Hepatocyte (in vitro differentiated cells): ENCODE measurements around the gene UBR2. TPM values are rescaled to one million over a fixed set of nuclear protein-coding genes. Genes with fewer than 3 reads are reported as not detected.

Experiments
- DNase-seq: peaks from one replicate; pipeline ENCODE4 v3.0.0-alpha.2; 2016; ENCODE audit warnings: low spot score
- H2AFZ ChIP-seq: fragments of 200-600 bp; sonication (generic); 2 replicates; pipeline ENCODE4 v1.6.0; 2016; ENCODE audit warnings: antibody characterized with exemption, mild to moderate bottlenecking
- H3K27ac ChIP-seq: fragments of 200-600 bp; sonication (generic); 2 replicates; pipeline ENCODE4 v1.5.1; 2016; ENCODE audit warnings: mild to moderate bottlenecking
- H3K27me3 ChIP-seq: fragments of 200-600 bp; sonication (generic); 2 replicates; pipeline ENCODE4 v1.6.1; 2016
- H3K36me3 ChIP-seq: fragments of 200-600 bp; sonication (generic); replicated peaks from 2 replicates; pipeline ENCODE4 v1.5.1; 2016; ENCODE audit warnings: low read depth; ENCODE audit not compliant: insufficient read depth
- H3K4me1 ChIP-seq: fragments of 200-600 bp; sonication (generic); 2 replicates; pipeline ENCODE4 v1.5.1; 2016; ENCODE audit warnings: mild to moderate bottlenecking, moderate library complexity; ENCODE audit not compliant: insufficient read depth
- H3K4me2 ChIP-seq: fragments of 200-600 bp; sonication (generic); 2 replicates; pipeline ENCODE4 v1.6.0; 2016
- H3K4me3 ChIP-seq: fragments of 200-600 bp; sonication (generic); 2 replicates; pipeline ENCODE4 v1.5.1; 2016; ENCODE audit warnings: mild to moderate bottlenecking
- H3K79me2 ChIP-seq: fragments of 200-600 bp; sonication (generic); 2 replicates; pipeline ENCODE4 v1.6.0; 2017; ENCODE audit warnings: mild to moderate bottlenecking
- H3K9me2 ChIP-seq: fragments of 200-600 bp; sonication (generic); replicated peaks from 2 replicates; pipeline ENCODE4 v1.6.0; 2017; ENCODE audit warnings: mild to moderate bottlenecking; ENCODE audit not compliant: insufficient read depth
- H3K9me3 ChIP-seq: fragments of 200-600 bp; sonication (generic); 2 replicates; pipeline ENCODE4 v1.5.1; 2016; ENCODE audit warnings: low read depth, mild to moderate bottlenecking
- H4K20me1 ChIP-seq: fragments of 200-600 bp; sonication (generic); 2 replicates; pipeline ENCODE4 v1.6.0; 2016; ENCODE audit warnings: mild to moderate bottlenecking; ENCODE audit not compliant: insufficient read depth, poor library complexity, severe bottlenecking
- EZH2 ChIP-seq: fragments of 200-600 bp; sonication (generic); IDR thresholded peaks from 2 replicates; pipeline ENCODE4 v1.6.1; 2016; ENCODE audit warnings: antibody characterized with exemption, mild to moderate bottlenecking, borderline replicate concordance
- EZH2phosphoT487 ChIP-seq: fragments of 200-600 bp; sonication (generic); IDR thresholded peaks from one replicate; pipeline ENCODE4 v1.6.1; 2018; ENCODE audit warnings: antibody characterized with exemption, mild to moderate bottlenecking, low read depth, moderate library complexity; ENCODE audit not compliant: unreplicated experiment, severe bottlenecking
- WGBS: methylation state at CpG from one replicate; pipeline ENCODE4 v1.1.6; 2016; ENCODE audit warnings: low lambda C conversion rate; ENCODE audit errors: missing lambda C conversion rate; 5-methylcytosine and 5-hydroxymethylcytosine counted together
- polyA plus RNA-seq: library from polyadenylated mRNA; unstranded; fragments of >200 nt; fragmentation: Nextera tagmentation; extraction: Ambion mirVana; gene quantifications from 2 replicates; pipeline ENCODE4 v1.2.1, GENCODE V29; 2016
- total RNA-seq: library from RNA; depleted of rRNA; stranded (reverse); fragments of >200 nt; gene quantifications from 2 replicates; pipeline ENCODE4 v1.2.3, GENCODE V29; 2014
- TF ChIP-seq, protein P1 (sequence below): fragments of 200-600 bp; sonication (generic); IDR thresholded peaks from 2 replicates; pipeline ENCODE4 v1.5.1; 2016; ENCODE audit warnings: antibody characterized with exemption, mild to moderate bottlenecking; ENCODE audit not compliant: poor library complexity

UBR2 gene
- total and polyA plus RNA-seq, 2 experiments from 2014 or later = 8.1 to 24.4 TPM

DNA sequence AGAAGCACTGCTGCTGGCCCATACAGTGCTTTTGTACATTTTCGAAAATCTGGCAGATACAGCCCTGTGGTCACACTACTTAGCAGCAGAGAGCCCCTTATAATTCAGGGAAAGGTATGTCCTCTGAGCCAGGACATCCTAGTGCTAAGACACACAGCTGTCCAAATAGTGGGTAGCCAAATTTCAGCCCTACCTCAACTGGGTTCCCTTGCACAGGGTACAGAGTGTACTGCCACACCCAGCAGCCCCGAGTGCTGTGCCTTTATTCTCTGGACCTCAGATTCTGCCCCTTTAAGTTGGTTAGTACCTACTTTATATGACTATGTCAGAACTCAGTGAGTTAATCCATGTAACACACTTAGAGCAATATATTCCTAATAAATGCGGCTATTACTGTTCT, 111.0 kb downstream of the UBR2 start:
- Histone ChIP-seq H3K4me2 (no peak overlapping the region), H3K79me2 (no peaks in the 10 kb centered on the region), H4K20me1 (no peaks in the 10 kb centered on the region), H3K9me3 (no peaks in the 10 kb centered on the region), H3K27me3 (no peaks in the 10 kb centered on the region), H3K4me3 (no peak overlapping the region), H3K27ac (no peak overlapping the region), H2AFZ (no peak overlapping the region), H3K4me1 (no peaks in the 10 kb centered on the region), H3K9me2 (no peaks in the 10 kb centered on the region), H3K36me3 (no peaks in the 10 kb centered on the region)
- TF ChIP-seq EZH2phosphoT487 (no peak), EZH2 (no peak)
- TF ChIP-seq, protein P1, sequence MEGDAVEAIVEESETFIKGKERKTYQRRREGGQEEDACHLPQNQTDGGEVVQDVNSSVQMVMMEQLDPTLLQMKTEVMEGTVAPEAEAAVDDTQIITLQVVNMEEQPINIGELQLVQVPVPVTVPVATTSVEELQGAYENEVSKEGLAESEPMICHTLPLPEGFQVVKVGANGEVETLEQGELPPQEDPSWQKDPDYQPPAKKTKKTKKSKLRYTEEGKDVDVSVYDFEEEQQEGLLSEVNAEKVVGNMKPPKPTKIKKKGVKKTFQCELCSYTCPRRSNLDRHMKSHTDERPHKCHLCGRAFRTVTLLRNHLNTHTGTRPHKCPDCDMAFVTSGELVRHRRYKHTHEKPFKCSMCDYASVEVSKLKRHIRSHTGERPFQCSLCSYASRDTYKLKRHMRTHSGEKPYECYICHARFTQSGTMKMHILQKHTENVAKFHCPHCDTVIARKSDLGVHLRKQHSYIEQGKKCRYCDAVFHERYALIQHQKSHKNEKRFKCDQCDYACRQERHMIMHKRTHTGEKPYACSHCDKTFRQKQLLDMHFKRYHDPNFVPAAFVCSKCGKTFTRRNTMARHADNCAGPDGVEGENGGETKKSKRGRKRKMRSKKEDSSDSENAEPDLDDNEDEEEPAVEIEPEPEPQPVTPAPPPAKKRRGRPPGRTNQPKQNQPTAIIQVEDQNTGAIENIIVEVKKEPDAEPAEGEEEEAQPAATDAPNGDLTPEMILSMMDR = no peak
- no peak for DNase-seq
- 96% methylated on average over 3 of the region's 3 CpGs for WGBS

DNA sequence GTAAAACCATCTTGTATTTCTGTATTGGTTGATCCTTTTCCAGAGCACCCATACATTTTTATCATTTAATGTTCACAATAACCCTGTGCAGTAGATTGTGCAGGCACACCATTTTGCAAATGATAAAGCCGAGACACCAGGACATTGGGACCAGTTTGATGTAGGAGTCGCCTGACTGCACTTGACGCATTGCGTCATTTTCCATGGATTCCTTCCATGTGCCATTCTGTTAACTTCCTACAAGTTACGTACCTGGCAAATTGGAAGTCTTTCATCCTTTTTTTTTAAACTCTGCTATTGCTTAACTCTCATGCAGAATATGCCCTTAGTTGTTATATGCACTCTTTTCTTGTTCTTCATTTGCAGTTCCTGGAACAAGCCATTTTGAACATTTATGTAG, 115.5 kb downstream of the UBR2 start:
- Histone ChIP-seq H3K9me2 (no peaks in the 10 kb centered on the region), H3K4me3 (no peak overlapping the region), H2AFZ (no peak overlapping the region), H3K9me3 (no peaks in the 10 kb centered on the region), H3K27me3 (no peaks in the 10 kb centered on the region), H3K79me2 (no peaks in the 10 kb centered on the region), H3K27ac (no peak overlapping the region), H4K20me1 (no peaks in the 10 kb centered on the region), H3K36me3 (peaks cover 4% of the 10 kb centered on the region), H3K4me1 (no peaks in the 10 kb centered on the region), H3K4me2 (no peak overlapping the region)
- 98% methylated on average over 5 of the region's 5 CpGs for WGBS
- TF ChIP-seq, protein P1 = no peak
- TF ChIP-seq EZH2phosphoT487 (no peak), EZH2 (no peak)
- DNase-seq = no peak

DNA sequence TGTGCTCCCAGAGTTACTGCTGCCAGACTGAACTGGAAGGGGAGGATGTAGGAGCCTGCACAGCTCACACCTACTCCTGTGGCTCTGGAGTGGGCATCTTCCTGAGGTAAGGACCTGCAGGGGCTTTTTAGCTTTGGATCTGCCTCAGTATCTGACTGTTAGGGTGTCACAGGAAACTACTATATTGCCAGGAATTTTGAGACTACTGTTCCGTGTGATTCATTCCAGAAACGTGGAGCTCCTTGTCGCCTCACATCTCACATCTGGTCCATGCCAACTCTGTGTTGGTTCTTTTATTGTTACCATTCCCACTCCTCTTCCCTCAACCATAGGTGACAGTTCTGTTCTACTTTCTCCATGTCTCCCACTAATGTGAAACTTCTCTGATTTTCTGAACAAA, 124.5 kb downstream of the UBR2 start:
- no peaks in the 10 kb centered on the region for H3K27me3 ChIP-seq
- no peak for DNase-seq
- H4K20me1 ChIP-seq = no peaks in the 10 kb centered on the region
- no peaks in the 10 kb centered on the region for H3K9me3 ChIP-seq
- no peaks in the 10 kb centered on the region for H3K9me2 ChIP-seq
- no peak overlapping the region for H3K4me2 ChIP-seq
- 95% methylated on average over 3 of the region's 3 CpGs for WGBS
- peaks cover 6% of the 10 kb centered on the region for H3K36me3 ChIP-seq
- H3K27ac ChIP-seq = no peak overlapping the region
- H3K4me1 ChIP-seq = no peaks in the 10 kb centered on the region
- no peak overlapping the region for H3K4me3 ChIP-seq
- H3K79me2 ChIP-seq = no peaks in the 10 kb centered on the region
- no peak overlapping the region for H2AFZ ChIP-seq
- TF ChIP-seq EZH2 (no peak), EZH2phosphoT487 (no peak)
- TF ChIP-seq, protein P1 = no peak

DNA sequence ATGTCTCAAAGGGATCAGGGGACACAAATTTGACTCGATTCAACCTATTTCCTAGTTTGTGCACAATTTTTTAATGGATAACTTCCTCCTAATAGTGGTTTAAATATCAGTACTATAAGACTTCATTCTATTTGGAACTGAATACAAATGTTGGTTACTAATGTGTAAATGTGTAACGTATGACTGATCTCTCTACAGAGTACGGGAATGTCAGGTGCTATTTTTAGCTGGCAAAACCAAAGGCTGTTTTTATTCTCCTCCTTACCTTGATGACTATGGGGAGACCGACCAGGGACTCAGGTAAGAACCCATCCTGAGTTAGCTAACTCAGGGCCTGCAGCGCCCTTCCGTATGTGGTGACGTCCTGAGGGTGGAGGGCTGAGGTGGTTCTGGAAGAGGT, 125.5 kb downstream of the UBR2 start:
- Histone ChIP-seq H3K4me2 (no peak overlapping the region), H2AFZ (no peak overlapping the region), H4K20me1 (no peaks in the 10 kb centered on the region), H3K9me3 (no peaks in the 10 kb centered on the region), H3K4me1 (no peaks in the 10 kb centered on the region), H3K79me2 (no peaks in the 10 kb centered on the region), H3K4me3 (no peak overlapping the region), H3K27me3 (no peaks in the 10 kb centered on the region), H3K36me3 (peaks cover 6% of the 10 kb centered on the region), H3K27ac (no peak overlapping the region), H3K9me2 (no peaks in the 10 kb centered on the region)
- TF ChIP-seq, protein P1 = no peak
- no peak for TF ChIP-seq EZH2phosphoT487
- no peak for TF ChIP-seq EZH2
- no peak for DNase-seq
- 96% methylated on average over 7 of the region's 7 CpGs for WGBS
